Spinal cord (tissue), 10 donors: ENCODE results near the gene UHRF1. TPM values are rescaled to one million over a fixed set of nuclear protein-coding genes. Genes with fewer than 3 reads are reported as not detected.
A peak's percentile ranks its signal among the peaks of the same experiment; 100 is the strongest.

Experiments
- DNase-seq, 6 donors: peaks; one replicate each; pipeline versions ENCODE4 v3.0.0 to v3.0.0-alpha.2; 2013 to 2015; ENCODE audit warnings: low spot score in 6 of 6, low read depth in 4 of 6
- H3K27ac ChIP-seq: one replicate; pipeline ENCODE4 v1.5.1; 2013; ENCODE audit warnings: low read depth, low read length, control low read depth
- H3K27me3 ChIP-seq: one replicate; pipeline ENCODE4 v1.6.1; 2013; ENCODE audit warnings: low read length; ENCODE audit not compliant: control insufficient read depth, insufficient read depth
- H3K36me3 ChIP-seq: one replicate; pipeline ENCODE4 v1.6.1; 2013; ENCODE audit warnings: low read length; ENCODE audit not compliant: control insufficient read depth, insufficient read depth
- H3K4me1 ChIP-seq: one replicate; pipeline ENCODE4 v1.6.1; 2013; ENCODE audit warnings: low read length; ENCODE audit not compliant: control insufficient read depth, insufficient read depth
- H3K4me3 ChIP-seq: one replicate; pipeline ENCODE4 v1.5.1; 2013; ENCODE audit warnings: low read depth, low read length, control low read depth
- H3K9me3 ChIP-seq: one replicate; pipeline ENCODE4 v1.6.1; 2013; ENCODE audit warnings: low read length; ENCODE audit not compliant: control insufficient read depth, insufficient read depth
- WGBS: methylation state at CpG from one replicate; pipeline ENCODE4 v1.1.5; 2013; ENCODE audit warnings: missing lambda C conversion rate; ENCODE audit not compliant: insufficient coverage; 5-methylcytosine and 5-hydroxymethylcytosine counted together
- polyA plus RNA-seq, 2 donors: library from polyadenylated mRNA; unstranded; fragments of 120-200 nt; gene quantifications; one replicate each; pipeline ENCODE4 v1.2.1, GENCODE V29; 2013; ENCODE audit not compliant: insufficient read length in 2 of 2
- total RNA-seq, 2 donors: library from RNA; depleted of rRNA in 1 of 2; stranded (reverse); fragments of 120-200 nt in 1 of 2; fragments of >200 nt in 1 of 2; gene quantifications; one replicate each; pipeline versions ENCODE4 v1.2.3 to v1.2.4, GENCODE V29; 2013 to 2014
- donor health status: healthy.

UHRF1 gene
- total and polyA plus RNA-seq, 4 donors = 10.5 to 16.8 (median 12.5) TPM

GRCh38 chr19:4911314-4911713, 2.0 kb downstream of the UHRF1 start:
- peak overlapping the region; percentile 52 for H3K4me3 ChIP-seq
- peaks cover 48% of the 10 kb centered on the region for H3K4me1 ChIP-seq

GRCh38 chr19:4911786-4912672, 2.7 kb downstream of the UHRF1 start:
- H3K27ac ChIP-seq = peak overlapping the region; percentile 47
- H3K4me1 ChIP-seq = peaks cover 48% of the 10 kb centered on the region
- DNase-seq = peak in 3 of 6 donors; percentile 54 to 90 (median 89)
- H3K36me3 ChIP-seq = peaks cover 10% of the 10 kb centered on the region
- H3K4me3 ChIP-seq = peak overlapping the region; percentile 52
- WGBS = 32% methylated on average over 26 of the region's 29 CpGs
- no peaks in the 10 kb centered on the region for H3K27me3 ChIP-seq
- H3K9me3 ChIP-seq = no peaks in the 10 kb centered on the region

More at GRCh38 chr19:4911314-4911713, 2.0 kb downstream of the UHRF1 start:
- Histone ChIP-seq H3K27me3 (no peaks in the 10 kb centered on the region), H3K9me3 (no peaks in the 10 kb centered on the region), H3K36me3 (peaks cover 4% of the 10 kb centered on the region), H3K27ac (peak overlapping the region; percentile 47)
- WGBS = 43% methylated on average over 8 of the region's 15 CpGs
- DNase-seq = no peak

- H3K27me3 ChIP-seq = no peaks in the 10 kb centered on the region
- H3K36me3 ChIP-seq = peaks cover 13% of the 10 kb centered on the region
- WGBS = 74% methylated on average over 20 of the region's 24 CpGs
- H3K4me3 ChIP-seq = no peak overlapping the region
- H3K27ac ChIP-seq = no peak overlapping the region
- DNase-seq = peak in 1 of 6 donors; percentile 30
- peaks cover 38% of the 10 kb centered on the region for H3K4me1 ChIP-seq
- no peaks in the 10 kb centered on the region for H3K9me3 ChIP-seq
These were observed 4.9 kb downstream of the UHRF1 start for GRCh38 chr19:4913996-4914735.

DNA sequence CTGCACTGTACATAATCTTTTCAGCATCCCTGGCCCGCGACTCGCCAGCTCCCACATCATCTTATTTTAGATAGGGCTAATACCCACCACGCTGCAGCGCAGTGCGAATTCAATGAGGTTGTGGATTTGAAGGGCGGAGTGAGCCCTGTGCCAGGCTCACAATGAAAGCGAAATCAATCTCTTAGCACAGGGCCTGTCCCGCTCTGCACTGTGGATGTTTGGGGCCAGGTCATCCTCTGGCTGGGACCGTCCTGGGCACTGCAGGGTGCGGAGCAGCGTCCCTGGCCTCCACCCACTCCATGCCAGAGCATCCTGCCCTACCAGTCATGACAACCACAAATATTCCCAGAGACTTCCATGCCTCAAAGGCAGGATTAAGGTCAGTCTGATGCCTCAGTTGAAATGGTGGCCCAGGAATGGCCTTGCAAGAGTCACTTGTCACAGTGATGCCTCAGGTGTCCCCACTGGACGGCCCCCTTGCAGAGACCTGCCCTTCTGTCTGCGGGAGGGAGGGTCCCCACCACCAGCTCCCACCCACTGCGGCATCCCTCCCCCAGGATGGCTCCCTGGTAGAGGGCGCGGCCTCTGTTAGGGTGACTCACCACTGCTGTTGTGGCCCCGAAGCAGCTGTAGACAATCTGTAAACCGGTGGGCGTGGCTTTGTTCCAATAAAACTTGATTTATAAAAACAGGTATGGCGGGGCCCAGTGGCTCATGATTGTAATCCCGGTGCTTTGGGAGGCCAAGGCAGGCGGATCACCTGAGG, 5.6 kb downstream of the UHRF1 start:
- no peak overlapping the region for H3K4me3 ChIP-seq
- peaks cover 36% of the 10 kb centered on the region for H3K4me1 ChIP-seq
- H3K9me3 ChIP-seq = no peaks in the 10 kb centered on the region
- peaks cover 13% of the 10 kb centered on the region for H3K36me3 ChIP-seq
- H3K27ac ChIP-seq = no peak overlapping the region
- no peak for DNase-seq
- H3K27me3 ChIP-seq = no peaks in the 10 kb centered on the region
- WGBS = 72% methylated on average over 22 of the region's 23 CpGs

GRCh38 chr19:4916292-4917082, 7.2 kb downstream of the UHRF1 start:
- H3K27me3 ChIP-seq = no peaks in the 10 kb centered on the region
- no peak for DNase-seq
- H3K9me3 ChIP-seq = no peaks in the 10 kb centered on the region
- peaks cover 24% of the 10 kb centered on the region for H3K4me1 ChIP-seq
- peaks cover 26% of the 10 kb centered on the region for H3K36me3 ChIP-seq
- no peak overlapping the region for H3K27ac ChIP-seq
- H3K4me3 ChIP-seq = no peak overlapping the region
- WGBS = 87% methylated on average over 38 of the region's 41 CpGs

DNA sequence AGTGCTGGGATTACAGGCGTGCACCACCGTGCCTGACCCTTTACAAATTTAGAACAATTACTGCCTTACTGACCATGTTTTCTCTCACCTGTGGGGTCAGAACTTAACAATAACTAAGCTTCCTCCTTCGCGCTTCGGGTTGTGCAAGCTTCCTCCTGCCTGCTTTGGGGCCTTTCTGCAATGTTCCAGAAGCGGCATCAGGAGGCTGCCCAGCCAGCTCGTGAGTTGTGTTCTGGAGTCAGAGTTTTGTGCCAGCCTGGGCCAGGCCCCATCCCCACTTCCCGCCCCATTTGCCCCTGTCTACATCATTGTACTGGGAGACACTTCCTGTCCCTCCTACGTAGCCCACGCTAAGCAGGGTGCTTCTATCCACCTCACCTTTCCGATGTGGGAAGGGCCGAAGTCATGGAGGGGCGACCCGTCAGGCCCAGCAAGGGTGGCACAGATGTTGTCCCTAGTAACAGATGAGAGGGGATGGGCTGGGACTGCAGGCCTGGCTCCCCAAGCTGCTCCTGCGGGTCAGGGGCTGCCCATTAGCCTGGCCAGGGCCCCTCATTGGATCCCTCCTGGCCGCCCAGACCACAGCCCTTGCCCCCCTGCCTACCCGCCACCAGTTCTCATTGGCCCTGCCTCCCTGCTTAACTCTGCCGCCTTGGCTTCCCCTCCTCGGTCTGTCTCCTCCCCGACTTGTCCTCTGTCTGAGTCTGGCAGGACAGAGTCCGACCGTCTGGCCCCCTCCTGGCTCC, 13.4 kb downstream of the UHRF1 start:
- H3K27me3 ChIP-seq = no peaks in the 10 kb centered on the region
- 72% methylated on average over 21 of the region's 22 CpGs for WGBS
- H3K4me3 ChIP-seq = no peak overlapping the region
- no peaks in the 10 kb centered on the region for H3K9me3 ChIP-seq
- H3K27ac ChIP-seq = no peak overlapping the region
- peak in 1 of 6 donors; percentile 27 for DNase-seq
- H3K36me3 ChIP-seq = peaks cover 33% of the 10 kb centered on the region
- peaks cover 10% of the 10 kb centered on the region for H3K4me1 ChIP-seq

GRCh38 chr19:4923276-4923747, 14.0 kb downstream of the UHRF1 start:
- Histone ChIP-seq H3K27ac (no peak overlapping the region), H3K9me3 (no peaks in the 10 kb centered on the region), H3K4me3 (no peak overlapping the region), H3K4me1 (peaks cover 10% of the 10 kb centered on the region), H3K36me3 (peaks cover 40% of the 10 kb centered on the region), H3K27me3 (no peaks in the 10 kb centered on the region)
- WGBS = 86% methylated on average over 21 of the region's 21 CpGs
- DNase-seq = no peak

- 93% methylated on average over 22 of the region's 22 CpGs for WGBS
- Histone ChIP-seq H3K4me1 (no peaks in the 10 kb centered on the region), H3K27ac (no peak overlapping the region), H3K27me3 (no peaks in the 10 kb centered on the region), H3K4me3 (no peak overlapping the region), H3K9me3 (no peaks in the 10 kb centered on the region), H3K36me3 (peaks cover 52% of the 10 kb centered on the region)
- DNase-seq = no peak
These were observed 19.9 kb downstream of the UHRF1 start for GRCh38 chr19:4929186-4929585.
